ENCODE data around the gene POLE. TPM values are rescaled to one million over a fixed set of nuclear protein-coding genes. Genes with fewer than 3 reads are reported as not detected.

The POLE gene
- polyA plus RNA-seq, 1 of the 3 experiments (the other 2 are of a cell fraction): 20.1 TPM

- TF ChIP-seq EZH2phosphoT487 (IDR thresholded peaks at IDR 0.05; ENCODE audit: borderline replicate concordance, low read depth) (no peak), RXRA (IDR thresholded peaks at IDR 0.05; ENCODE audit: borderline replicate concordance, low read depth) (no peak), JUND (IDR thresholded peaks at IDR 0.05) (no peak)
Measured at GRCh38 chr12:132580701-132581292, 106.3 kb downstream of the POLE start (continued).

DNA sequence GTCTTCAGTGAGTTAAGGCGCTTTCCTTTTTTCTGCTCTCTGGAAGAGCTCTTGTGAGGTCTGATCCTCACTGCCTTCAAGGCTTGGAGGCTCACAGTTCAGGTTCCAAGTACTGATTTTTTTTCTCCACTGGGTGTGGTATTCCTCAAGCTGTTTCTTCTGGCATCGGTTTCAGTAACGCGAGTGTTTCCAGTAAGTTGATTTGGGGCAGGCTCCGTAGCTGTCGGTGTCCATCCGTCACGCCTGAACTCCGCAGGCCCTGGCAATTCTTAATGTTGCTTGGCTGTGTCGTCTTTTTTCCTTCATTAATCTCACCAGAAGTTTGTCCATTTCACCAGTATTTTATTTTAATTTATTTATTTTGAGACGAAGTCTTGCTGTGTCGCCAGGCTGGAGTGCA, 107.4 kb downstream of the POLE start:
- H3K9me2 ChIP-seq: no peaks in the 10 kb centered on the region
- 95% methylated on average over 12 of the region's 12 CpGs for WGBS (ENCODE audit: low lambda C conversion rate)
- no peaks in the 10 kb centered on the region for H3K4me1 ChIP-seq (ENCODE audit: control insufficient read depth in 1 of 2, insufficient read depth in 2 of 2, low read depth in 1 of 2, low read length in 1 of 2)
- H3K36me3 ChIP-seq (replicated peaks in 1 of 2; ENCODE audit: control insufficient read depth in 1 of 2, insufficient read depth in 2 of 2, low read length in 1 of 2): peaks cover 0 to 37% of the 10 kb centered on the region in 2 experiments
- no peak overlapping the region for H3K4me3 ChIP-seq (ENCODE audit: low read depth in 2 of 2, low read length in 1 of 2)
- H3K4me2 ChIP-seq: no peak overlapping the region
- H4K20me1 ChIP-seq (ENCODE audit: insufficient read depth): no peaks in the 10 kb centered on the region
- peaks cover 8% of the 10 kb centered on the region for H3F3A ChIP-seq (replicated peaks; ENCODE audit: insufficient read depth)
- TF ChIP-seq ELF1 (IDR thresholded peaks at IDR 0.05) (no peak), CHD2 (IDR thresholded peaks at IDR 0.05; ENCODE audit: low read length, partially characterized antibody) (no peak), RFX5 (IDR thresholded peaks at IDR 0.05; ENCODE audit: low read length) (no peak), RAD21 (IDR thresholded peaks at IDR 0.05; ENCODE audit: low read length) (no peak), YY1 (IDR thresholded peaks at IDR 0.05; ENCODE audit: low read depth) (no peak), CTCF (IDR thresholded peaks at IDR 0.05) (no peak)
- ChIA-PET POLR2A (no interaction called here), CTCF (interaction anchor here (2.5 to 3.2 kb wide), 2 partner anchors 19 to 165 kb away, joined by 7 to 12 read pairs; no protein-coding TSS in a partner anchor)
- H3K79me2 ChIP-seq (ENCODE audit: insufficient read depth): no peaks in the 10 kb centered on the region
- no peak for DNase-seq
- H3K27me3 ChIP-seq (ENCODE audit: insufficient read depth): no peaks in the 10 kb centered on the region
- no peak overlapping the region for H3K9ac ChIP-seq
- no peaks in the 10 kb centered on the region for H3K9me3 ChIP-seq
- no peak overlapping the region for H3K27ac ChIP-seq (ENCODE audit: low read depth in 2 of 2, low read length in 1 of 2)
- H2AFZ ChIP-seq (ENCODE audit: low read depth): no peak overlapping the region

DNA sequence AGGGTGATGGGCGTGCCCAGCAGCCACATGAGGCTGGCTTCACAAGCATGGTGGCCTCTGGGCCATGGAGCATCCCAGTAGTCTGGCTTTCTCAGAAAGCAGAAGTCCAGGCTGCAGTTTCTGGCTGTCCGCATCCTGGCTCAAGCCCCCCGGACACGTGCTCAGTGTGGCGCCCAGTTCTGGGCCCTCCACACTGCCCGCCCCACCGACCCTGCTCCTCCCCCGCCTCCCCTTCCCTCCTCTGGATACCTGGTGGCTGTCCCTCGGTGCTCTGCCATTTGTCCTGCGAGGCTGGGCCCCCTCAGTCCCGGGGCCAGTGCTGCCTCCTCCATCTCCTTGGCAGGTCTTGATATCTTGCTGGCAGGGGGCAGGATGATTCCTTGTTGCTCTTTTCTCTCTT, 108.3 kb downstream of the POLE start:
- POLR2A ChIA-PET: no interaction called here
- Histone ChIP-seq H3K4me1 (ENCODE audit: control insufficient read depth in 1 of 2, insufficient read depth in 2 of 2, low read depth in 1 of 2, low read length in 1 of 2) (no peaks in the 10 kb centered on the region), H3K4me3 (ENCODE audit: low read depth in 2 of 2, low read length in 1 of 2) (no peak overlapping the region), H3K9ac (no peak overlapping the region), H4K20me1 (ENCODE audit: insufficient read depth) (no peaks in the 10 kb centered on the region), H2AFZ (ENCODE audit: low read depth) (no peak overlapping the region), H3K27ac (ENCODE audit: low read depth in 2 of 2, low read length in 1 of 2) (no peak overlapping the region), H3K9me3 (no peaks in the 10 kb centered on the region), H3K79me2 (ENCODE audit: insufficient read depth) (no peaks in the 10 kb centered on the region), H3K4me2 (no peak overlapping the region), H3F3A (replicated peaks; ENCODE audit: insufficient read depth) (peaks cover 5% of the 10 kb centered on the region), H3K27me3 (ENCODE audit: insufficient read depth) (no peaks in the 10 kb centered on the region), H3K36me3 (replicated peaks in 1 of 2; ENCODE audit: control insufficient read depth in 1 of 2, insufficient read depth in 2 of 2, low read length in 1 of 2) (peaks cover 0 to 45% of the 10 kb centered on the region in 2 experiments), H3K9me2 (no peaks in the 10 kb centered on the region)
- CTCF ChIA-PET: interaction anchor here (0.9 to 3.2 kb wide), 3 partner anchors 18 to 164 kb away, joined by 3 to 12 read pairs (median 7); no protein-coding TSS in a partner anchor
- no peak for DNase-seq
- WGBS (ENCODE audit: low lambda C conversion rate): 91% methylated on average over 9 of the region's 11 CpGs
- TF ChIP-seq ELF1 (IDR thresholded peaks at IDR 0.05) (no peak), TCF12 (IDR thresholded peaks at IDR 0.05) (no peak), FOXJ3 (CRISPR knock-in tag; IDR thresholded peaks at IDR 0.05) (no peak), CTCF (IDR thresholded peaks at IDR 0.05) (no peak), EP300 (IDR thresholded peaks at IDR 0.05; ENCODE audit: borderline replicate concordance in 1 of 2, low read depth in 1 of 2, low read length in 1 of 2) (no peak), RFX5 (IDR thresholded peaks at IDR 0.05; ENCODE audit: low read length) (no peak), YY1 (IDR thresholded peaks at IDR 0.05; ENCODE audit: low read depth) (no peak), RAD21 (IDR thresholded peaks at IDR 0.05; ENCODE audit: low read length) (no peak), NRF1 (IDR thresholded peaks at IDR 0.05; ENCODE audit: low read depth, low read length) (no peak), NFIC (IDR thresholded peaks at IDR 0.05; ENCODE audit: borderline replicate concordance) (no peak), GATA2 (CRISPR knock-in tag; IDR thresholded peaks at IDR 0.05) (no peak), GABPA (IDR thresholded peaks at IDR 0.05; ENCODE audit: low read depth) (no peak)
- TF ChIP-seq, protein P1, sequence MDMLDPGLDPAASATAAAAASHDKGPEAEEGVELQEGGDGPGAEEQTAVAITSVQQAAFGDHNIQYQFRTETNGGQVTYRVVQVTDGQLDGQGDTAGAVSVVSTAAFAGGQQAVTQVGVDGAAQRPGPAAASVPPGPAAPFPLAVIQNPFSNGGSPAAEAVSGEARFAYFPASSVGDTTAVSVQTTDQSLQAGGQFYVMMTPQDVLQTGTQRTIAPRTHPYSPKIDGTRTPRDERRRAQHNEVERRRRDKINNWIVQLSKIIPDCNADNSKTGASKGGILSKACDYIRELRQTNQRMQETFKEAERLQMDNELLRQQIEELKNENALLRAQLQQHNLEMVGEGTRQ (IDR thresholded peaks at IDR 0.05; ENCODE audit: borderline replicate concordance, low read depth, low read length): no peak
- TF ChIP-seq, protein P2, sequence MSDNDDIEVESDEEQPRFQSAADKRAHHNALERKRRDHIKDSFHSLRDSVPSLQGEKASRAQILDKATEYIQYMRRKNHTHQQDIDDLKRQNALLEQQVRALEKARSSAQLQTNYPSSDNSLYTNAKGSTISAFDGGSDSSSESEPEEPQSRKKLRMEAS (IDR thresholded peaks at IDR 0.05; ENCODE audit: low read depth): no peak
- TF ChIP-seq, protein P3, sequence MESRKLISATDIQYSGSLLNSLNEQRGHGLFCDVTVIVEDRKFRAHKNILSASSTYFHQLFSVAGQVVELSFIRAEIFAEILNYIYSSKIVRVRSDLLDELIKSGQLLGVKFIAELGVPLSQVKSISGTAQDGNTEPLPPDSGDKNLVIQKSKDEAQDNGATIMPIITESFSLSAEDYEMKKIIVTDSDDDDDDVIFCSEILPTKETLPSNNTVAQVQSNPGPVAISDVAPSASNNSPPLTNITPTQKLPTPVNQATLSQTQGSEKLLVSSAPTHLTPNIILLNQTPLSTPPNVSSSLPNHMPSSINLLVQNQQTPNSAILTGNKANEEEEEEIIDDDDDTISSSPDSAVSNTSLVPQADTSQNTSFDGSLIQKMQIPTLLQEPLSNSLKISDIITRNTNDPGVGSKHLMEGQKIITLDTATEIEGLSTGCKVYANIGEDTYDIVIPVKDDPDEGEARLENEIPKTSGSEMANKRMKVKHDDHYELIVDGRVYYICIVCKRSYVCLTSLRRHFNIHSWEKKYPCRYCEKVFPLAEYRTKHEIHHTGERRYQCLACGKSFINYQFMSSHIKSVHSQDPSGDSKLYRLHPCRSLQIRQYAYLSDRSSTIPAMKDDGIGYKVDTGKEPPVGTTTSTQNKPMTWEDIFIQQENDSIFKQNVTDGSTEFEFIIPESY (IDR thresholded peaks at IDR 0.05; ENCODE audit: borderline replicate concordance, low read depth): no peak

Data from SK-N-SH (cell line).